HL-60 (cell line): ENCODE data around the gene PRAMEF7.
"Not testable (repeated sequence)": the region's sequence is repeated elsewhere in the genome, so short reads cannot be mapped to it uniquely, and the experiment has no call there.

Source experiments
- CTCF ChIP-seq: IDR thresholded peaks from one replicate; pipeline ENCODE4 v1.5.1; 2011; ENCODE audit warnings: low read length, control low read depth, inconsistent platforms; ENCODE audit not compliant: insufficient read depth
- GABPA ChIP-seq: IDR thresholded peaks from 2 replicates; pipeline ENCODE4 v1.6.1; 2012; ENCODE audit warnings: low read depth
- POLR2AphosphoS5 ChIP-seq: IDR thresholded peaks from 2 replicates; pipeline ENCODE4 v1.6.1; 2012; ENCODE audit warnings: low read depth
- REST ChIP-seq: IDR thresholded peaks from 2 replicates; pipeline ENCODE4 v1.6.1; 2012; ENCODE audit warnings: low read depth; ENCODE audit not compliant: insufficient replicate concordance
- SPI1 ChIP-seq: IDR thresholded peaks from 2 replicates; pipeline ENCODE4 v1.6.1; 2012; ENCODE audit warnings: low read depth, mild to moderate bottlenecking, borderline replicate concordance

GRCh38 chr1:12921749-12922148 is 5.3 kb downstream of the PRAMEF7 start:
- not testable (repeated sequence) for TF ChIP-seq CTCF, POLR2AphosphoS5, REST, GABPA, SPI1
